Fibroblast of lung (primary cell): ENCODE data around the gene CHD9.

Experiments
- EZH2 ChIP-seq: IDR thresholded peaks from 2 replicates; pipeline ENCODE4 v1.5.1; 2012; ENCODE audit warnings: low read length, control low read depth, mild to moderate bottlenecking; ENCODE audit errors: missing control alignments
- TF ChIP-seq, protein P1 (sequence below), 2 donors: IDR thresholded peaks in 1 of 2; conservative IDR thresholded peaks in 1 of 2; 1 replicate in 1 of 2; 2 replicates in 1 of 2; pipeline ENCODE4 v1.5.1; 2011 to 2012; ENCODE audit warnings: low read length in 2 of 2, control low read depth in 1 of 2, inconsistent platforms in 1 of 2, low read depth in 1 of 2, mild to moderate bottlenecking in 1 of 2

DNA sequence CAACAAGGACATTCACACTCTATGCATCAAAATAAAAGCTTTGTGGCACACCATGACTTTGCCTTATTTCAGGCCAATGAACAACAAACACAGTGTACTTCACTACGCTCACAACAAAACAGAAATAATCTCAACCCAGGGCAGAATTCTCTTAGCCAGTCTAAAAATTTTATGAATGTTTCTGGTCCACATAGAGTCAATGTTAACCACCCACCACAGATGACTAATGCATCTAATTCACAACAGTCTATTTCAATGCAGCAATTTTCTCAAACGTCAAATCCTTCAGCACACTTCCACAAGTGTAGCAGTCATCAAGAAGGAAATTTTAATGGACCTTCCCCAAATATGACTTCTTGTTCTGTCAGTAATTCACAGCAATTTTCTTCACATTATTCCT, 101.7 kb downstream of the CHD9 start:
- TF ChIP-seq, protein P1, sequence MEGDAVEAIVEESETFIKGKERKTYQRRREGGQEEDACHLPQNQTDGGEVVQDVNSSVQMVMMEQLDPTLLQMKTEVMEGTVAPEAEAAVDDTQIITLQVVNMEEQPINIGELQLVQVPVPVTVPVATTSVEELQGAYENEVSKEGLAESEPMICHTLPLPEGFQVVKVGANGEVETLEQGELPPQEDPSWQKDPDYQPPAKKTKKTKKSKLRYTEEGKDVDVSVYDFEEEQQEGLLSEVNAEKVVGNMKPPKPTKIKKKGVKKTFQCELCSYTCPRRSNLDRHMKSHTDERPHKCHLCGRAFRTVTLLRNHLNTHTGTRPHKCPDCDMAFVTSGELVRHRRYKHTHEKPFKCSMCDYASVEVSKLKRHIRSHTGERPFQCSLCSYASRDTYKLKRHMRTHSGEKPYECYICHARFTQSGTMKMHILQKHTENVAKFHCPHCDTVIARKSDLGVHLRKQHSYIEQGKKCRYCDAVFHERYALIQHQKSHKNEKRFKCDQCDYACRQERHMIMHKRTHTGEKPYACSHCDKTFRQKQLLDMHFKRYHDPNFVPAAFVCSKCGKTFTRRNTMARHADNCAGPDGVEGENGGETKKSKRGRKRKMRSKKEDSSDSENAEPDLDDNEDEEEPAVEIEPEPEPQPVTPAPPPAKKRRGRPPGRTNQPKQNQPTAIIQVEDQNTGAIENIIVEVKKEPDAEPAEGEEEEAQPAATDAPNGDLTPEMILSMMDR (conservative IDR thresholded peaks at IDR 0.05 in 1 of 2, IDR thresholded peaks at IDR 0.05 in 1 of 2; ENCODE audit: low read depth in 1 of 2, low read length in 2 of 2), result no peak
- TF ChIP-seq EZH2, result no peak
